Measurements from ENCODE around the gene MYO3B. TPM values are rescaled to one million over a fixed set of nuclear protein-coding genes. Genes with fewer than 3 reads are reported as not detected.

Gene MYO3B
- total and polyA plus RNA-seq, 2 donors (not counting 1 experiment from before 2014, with no cell fraction given), result not detected

- no peaks in the 10 kb centered on the region for H3K9me3 ChIP-seq (ENCODE audit: control extremely low read depth in 1 of 3, control insufficient read depth in 2 of 3, insufficient read depth in 1 of 3, low read length in 2 of 3)
- Mint-ChIP-seq H3K27me3 (peaks cover 33% of the 10 kb centered on the region), H3K4me1 (no peaks in the 10 kb centered on the region), H3K27ac (no peak overlapping the region), H3K9me3 (ENCODE audit: insufficient read depth) (no peaks in the 10 kb centered on the region), H3K4me3 (no peak overlapping the region)
- TF ChIP-seq, protein P1, sequence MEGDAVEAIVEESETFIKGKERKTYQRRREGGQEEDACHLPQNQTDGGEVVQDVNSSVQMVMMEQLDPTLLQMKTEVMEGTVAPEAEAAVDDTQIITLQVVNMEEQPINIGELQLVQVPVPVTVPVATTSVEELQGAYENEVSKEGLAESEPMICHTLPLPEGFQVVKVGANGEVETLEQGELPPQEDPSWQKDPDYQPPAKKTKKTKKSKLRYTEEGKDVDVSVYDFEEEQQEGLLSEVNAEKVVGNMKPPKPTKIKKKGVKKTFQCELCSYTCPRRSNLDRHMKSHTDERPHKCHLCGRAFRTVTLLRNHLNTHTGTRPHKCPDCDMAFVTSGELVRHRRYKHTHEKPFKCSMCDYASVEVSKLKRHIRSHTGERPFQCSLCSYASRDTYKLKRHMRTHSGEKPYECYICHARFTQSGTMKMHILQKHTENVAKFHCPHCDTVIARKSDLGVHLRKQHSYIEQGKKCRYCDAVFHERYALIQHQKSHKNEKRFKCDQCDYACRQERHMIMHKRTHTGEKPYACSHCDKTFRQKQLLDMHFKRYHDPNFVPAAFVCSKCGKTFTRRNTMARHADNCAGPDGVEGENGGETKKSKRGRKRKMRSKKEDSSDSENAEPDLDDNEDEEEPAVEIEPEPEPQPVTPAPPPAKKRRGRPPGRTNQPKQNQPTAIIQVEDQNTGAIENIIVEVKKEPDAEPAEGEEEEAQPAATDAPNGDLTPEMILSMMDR (IDR thresholded peaks at IDR 0.05), result no peak
- no peak for TF ChIP-seq EZH2 (IDR thresholded peaks at IDR 0.05; ENCODE audit: borderline replicate concordance, insufficient read depth, low read depth, low read length, poor library complexity, severe bottlenecking)
- CTCF ChIA-PET, result no interaction called here
- POLR2A ChIA-PET, result no interaction called here
- ATAC-seq (ENCODE audit: low read depth) (no peak), DNase-seq (no peak)
- no peak overlapping the region for H2AFZ ChIP-seq (ENCODE audit: insufficient read depth, low read depth, low read length, poor library complexity, severe bottlenecking)
- no peaks in the 10 kb centered on the region for H4K20me1 ChIP-seq (ENCODE audit: control insufficient read depth, insufficient read depth, low read length, poor library complexity, severe bottlenecking)
- no peaks in the 10 kb centered on the region for H3K79me2 ChIP-seq (ENCODE audit: control insufficient read depth, insufficient read depth, low read length)
- H3K4me3 ChIP-seq (ENCODE audit: control extremely low read depth in 1 of 5, extremely low read depth in 1 of 5, insufficient read depth in 1 of 5, low read depth in 2 of 5, low read length in 4 of 5), result no peak overlapping the region
- intact Hi-C loops (cut with micrococcal nuclease), result no loop called here
- no peak overlapping the region for H3K4me2 ChIP-seq (replicated peaks; ENCODE audit: low read depth, low read length, poor library complexity, severe bottlenecking)
- no peaks in the 10 kb centered on the region for H3K4me1 ChIP-seq (ENCODE audit: control insufficient read depth in 2 of 2, insufficient read depth in 2 of 2, low read length in 2 of 2)
- H3K9ac ChIP-seq (ENCODE audit: low read length), result no peak overlapping the region
- WGBS (ENCODE audit: insufficient coverage), result no CpG with 5 or more reads among the region's 5 CpGs
- H3K27me3 ChIP-seq (replicated peaks in 1 of 4; ENCODE audit: control extremely low read depth in 1 of 4, control insufficient read depth in 3 of 4, insufficient read depth in 4 of 4, low read length in 3 of 4), result peaks cover 0 to 7% (median 0%) of the 10 kb centered on the region in 4 experiments
- no peaks in the 10 kb centered on the region for H3K36me3 ChIP-seq (replicated peaks in 1 of 2; ENCODE audit: control extremely low read depth in 1 of 2, control insufficient read depth in 1 of 2, extremely low read depth in 1 of 2, insufficient read depth in 2 of 2, low read length in 1 of 2)
- H3K27ac ChIP-seq (ENCODE audit: low read length in 2 of 2), result no peak overlapping the region
These were observed 219.0 kb downstream of the MYO3B start for GRCh38 chr2:170396799-170397459.

DNA sequence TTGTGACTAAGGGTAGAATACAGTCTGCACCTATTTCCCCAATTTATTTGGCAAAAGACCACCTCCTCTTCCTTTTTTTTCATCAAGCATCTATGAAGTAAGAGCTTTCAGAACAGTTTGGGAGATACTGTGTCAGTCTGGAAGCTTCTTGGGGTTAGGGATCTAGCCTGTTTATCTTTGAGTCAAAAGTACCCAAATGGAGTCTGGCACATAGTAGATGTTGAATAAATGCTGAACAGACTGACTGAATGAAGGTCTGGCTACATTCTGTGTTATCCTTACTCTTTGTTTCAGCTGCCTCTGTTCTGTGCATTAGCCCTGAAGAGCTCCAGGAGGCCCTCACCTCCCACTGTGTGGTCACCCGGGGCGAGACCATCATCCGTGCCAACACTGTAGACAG, 223.2 kb downstream of the MYO3B start:
- H3K4me1 ChIP-seq (ENCODE audit: control insufficient read depth in 2 of 2, insufficient read depth in 2 of 2, low read length in 2 of 2), result no peaks in the 10 kb centered on the region
- H3K79me2 ChIP-seq (ENCODE audit: control insufficient read depth, insufficient read depth, low read length), result no peaks in the 10 kb centered on the region
- H3K27me3 ChIP-seq (replicated peaks in 1 of 4; ENCODE audit: control extremely low read depth in 1 of 4, control insufficient read depth in 3 of 4, insufficient read depth in 4 of 4, low read length in 3 of 4), result peaks cover 0 to 6% (median 2%) of the 10 kb centered on the region in 4 experiments
- peaks cover 38% of the 10 kb centered on the region for H3K27me3 Mint-ChIP-seq
- no peaks in the 10 kb centered on the region for H3K9me3 ChIP-seq (ENCODE audit: control extremely low read depth in 1 of 3, control insufficient read depth in 2 of 3, insufficient read depth in 1 of 3, low read length in 2 of 3)
- H3K4me2 ChIP-seq (replicated peaks; ENCODE audit: low read depth, low read length, poor library complexity, severe bottlenecking), result no peak overlapping the region
- no peaks in the 10 kb centered on the region for H3K9me3 Mint-ChIP-seq (ENCODE audit: insufficient read depth)
- H2AFZ ChIP-seq (ENCODE audit: insufficient read depth, low read depth, low read length, poor library complexity, severe bottlenecking), result no peak overlapping the region
- TF ChIP-seq EZH2 (IDR thresholded peaks at IDR 0.05; ENCODE audit: borderline replicate concordance, insufficient read depth, low read depth, low read length, poor library complexity, severe bottlenecking), result no peak
- TF ChIP-seq, protein P1 (IDR thresholded peaks at IDR 0.05), result no peak
- no peak overlapping the region for H3K27ac ChIP-seq (ENCODE audit: low read length in 2 of 2)
- ATAC-seq (ENCODE audit: low read depth) (no peak), DNase-seq (no peak)
- H4K20me1 ChIP-seq (ENCODE audit: control insufficient read depth, insufficient read depth, low read length, poor library complexity, severe bottlenecking), result no peaks in the 10 kb centered on the region
- ChIA-PET CTCF (interaction anchor here (0.7 kb wide), 1 partner anchor 9 kb away, joined by 3 read pairs; no protein-coding TSS in a partner anchor), POLR2A (no interaction called here)
- no peaks in the 10 kb centered on the region for H3K4me1 Mint-ChIP-seq
- H3K4me3 ChIP-seq (ENCODE audit: control extremely low read depth in 1 of 5, extremely low read depth in 1 of 5, insufficient read depth in 1 of 5, low read depth in 2 of 5, low read length in 4 of 5), result no peak overlapping the region
- no peak overlapping the region for H3K27ac Mint-ChIP-seq
- no peak overlapping the region for H3K4me3 Mint-ChIP-seq
- intact Hi-C loops (cut with micrococcal nuclease), result no loop called here
- H3K9ac ChIP-seq (ENCODE audit: low read length), result no peak overlapping the region
- 93% methylated on average over 3 of the region's 3 CpGs for WGBS (ENCODE audit: insufficient coverage)
- H3K36me3 ChIP-seq (replicated peaks in 1 of 2; ENCODE audit: control extremely low read depth in 1 of 2, control insufficient read depth in 1 of 2, extremely low read depth in 1 of 2, insufficient read depth in 2 of 2, low read length in 1 of 2), result no peaks in the 10 kb centered on the region

Measured in B cell (primary cell).